H1 (cell line): ENCODE results near the gene SP4. TPM values are rescaled to one million over a fixed set of nuclear protein-coding genes. Genes with fewer than 3 reads are reported as not detected.

Experiments used
- polyA plus RNA-seq, 7 experiments: library from polyadenylated mRNA; depleted of rRNA in 3 of 7; stranded (reverse) in 5 of 7; unstranded in 2 of 7; fragments of >200 nt in 5 of 7; fragments of 200-250 nt in 2 of 7; gene quantifications; 1 replicate in 5 of 7; 2 replicates in 1 of 7; 4 replicates in 1 of 7; pipeline versions ENCODE4 v1.2.1 to v1.2.3, GENCODE V29; 2011 to 2013; ENCODE audit warnings: missing spikeins in 2 of 7, mixed read lengths in 2 of 7
- total RNA-seq: library from RNA; stranded (reverse); fragmentation: NEBNext Ultra II Directional; extraction: Animal tissue kit (Norgen Biotek cat#: 25700); gene quantifications from 2 replicates; pipeline ENCODE4 v1.2.1, GENCODE V29; 2021
- TF ChIP-seq, protein P1 (sequence below): IDR thresholded peaks from 2 replicates; pipeline ENCODE4 v1.6.1; 2011; ENCODE audit warnings: low read depth, mild to moderate bottlenecking, low read length; ENCODE audit not compliant: insufficient read depth

The SP4 gene
- total and polyA plus RNA-seq, 2 of the 8 experiments (the other 6 are each of a cell fraction or from before 2014, with no cell fraction given) = 10.0 to 24.0 TPM

DNA sequence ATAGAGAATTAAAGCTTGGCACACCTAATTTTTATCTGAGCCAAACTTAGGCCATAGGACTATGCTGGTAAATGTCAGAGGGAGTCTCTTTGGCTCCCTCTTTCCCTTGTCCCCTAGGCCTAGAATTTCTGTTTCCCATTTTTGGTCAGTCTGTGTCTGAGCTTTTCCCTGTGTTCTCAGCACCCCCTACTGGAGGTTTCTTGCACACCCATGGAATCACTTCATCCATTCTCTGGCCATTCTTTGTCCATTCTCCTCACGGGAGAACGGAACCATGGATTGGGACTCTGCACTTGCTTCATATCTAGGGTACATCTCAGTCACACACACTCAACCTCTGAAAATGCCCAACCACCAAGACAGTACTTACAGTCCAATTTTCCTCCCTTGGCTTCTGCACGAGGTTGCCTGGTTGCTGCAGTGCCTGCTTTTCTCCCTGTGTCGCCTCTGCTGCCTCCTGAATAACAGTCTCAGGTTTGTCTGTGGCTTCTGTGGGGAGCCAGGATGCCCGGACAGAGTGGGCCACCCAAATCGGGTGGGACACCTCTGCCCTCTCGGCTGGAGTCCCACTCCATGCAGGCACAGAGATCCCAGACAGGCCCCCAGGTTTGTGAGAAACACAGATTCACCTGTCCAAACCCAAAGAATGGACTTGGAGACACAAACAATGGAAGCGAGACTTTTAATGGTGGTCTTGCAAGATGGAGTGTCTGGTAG lies 79.9 kb downstream of the SP4 start (continued):
- TF ChIP-seq, protein P1, sequence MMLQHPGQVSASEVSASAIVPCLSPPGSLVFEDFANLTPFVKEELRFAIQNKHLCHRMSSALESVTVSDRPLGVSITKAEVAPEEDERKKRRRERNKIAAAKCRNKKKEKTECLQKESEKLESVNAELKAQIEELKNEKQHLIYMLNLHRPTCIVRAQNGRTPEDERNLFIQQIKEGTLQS = no peak
